Neural cell (in vitro differentiated cells): Measurements from ENCODE around the gene CCT8L2. TPM values are rescaled to one million over a fixed set of nuclear protein-coding genes. Genes with fewer than 3 reads are reported as not detected.

ENCODE experiments used
- polyA plus RNA-seq: library from polyadenylated mRNA; depleted of rRNA; stranded (reverse); fragments of >200 nt; gene quantifications from 2 replicates; pipeline ENCODE4 v1.2.3, GENCODE V29; 2014

The CCT8L2 gene
- polyA plus RNA-seq, 1 donor from 2014 or later = not detected

Other genes with a start within 250 kb of the CCT8L2 start
- gene XKR3, start 232.6 kb upstream of the CCT8L2 start, polyA plus RNA-seq = not detected in 2 replicates